NCI-H2029 (cell line): ENCODE measurements around the gene SH3TC1.
A peak's percentile ranks its signal among the peaks of the same experiment; 100 is the strongest.

Source experiments
- DNase-seq: peaks from one replicate; lab custom pipeline; 2025; lab: John Stamatoyannopoulos, UW

SH3TC1 gene

GRCh38 chr4:8199594-8200301, 658 bp downstream of the SH3TC1 start:
- no peak for DNase-seq

- DNase-seq: no peak
These were observed 1.3 kb downstream of the SH3TC1 start for GRCh38 chr4:8200302-8200975.

GRCh38 chr4:8201321-8201781, 2.3 kb downstream of the SH3TC1 start:
- no peak for DNase-seq

DNA sequence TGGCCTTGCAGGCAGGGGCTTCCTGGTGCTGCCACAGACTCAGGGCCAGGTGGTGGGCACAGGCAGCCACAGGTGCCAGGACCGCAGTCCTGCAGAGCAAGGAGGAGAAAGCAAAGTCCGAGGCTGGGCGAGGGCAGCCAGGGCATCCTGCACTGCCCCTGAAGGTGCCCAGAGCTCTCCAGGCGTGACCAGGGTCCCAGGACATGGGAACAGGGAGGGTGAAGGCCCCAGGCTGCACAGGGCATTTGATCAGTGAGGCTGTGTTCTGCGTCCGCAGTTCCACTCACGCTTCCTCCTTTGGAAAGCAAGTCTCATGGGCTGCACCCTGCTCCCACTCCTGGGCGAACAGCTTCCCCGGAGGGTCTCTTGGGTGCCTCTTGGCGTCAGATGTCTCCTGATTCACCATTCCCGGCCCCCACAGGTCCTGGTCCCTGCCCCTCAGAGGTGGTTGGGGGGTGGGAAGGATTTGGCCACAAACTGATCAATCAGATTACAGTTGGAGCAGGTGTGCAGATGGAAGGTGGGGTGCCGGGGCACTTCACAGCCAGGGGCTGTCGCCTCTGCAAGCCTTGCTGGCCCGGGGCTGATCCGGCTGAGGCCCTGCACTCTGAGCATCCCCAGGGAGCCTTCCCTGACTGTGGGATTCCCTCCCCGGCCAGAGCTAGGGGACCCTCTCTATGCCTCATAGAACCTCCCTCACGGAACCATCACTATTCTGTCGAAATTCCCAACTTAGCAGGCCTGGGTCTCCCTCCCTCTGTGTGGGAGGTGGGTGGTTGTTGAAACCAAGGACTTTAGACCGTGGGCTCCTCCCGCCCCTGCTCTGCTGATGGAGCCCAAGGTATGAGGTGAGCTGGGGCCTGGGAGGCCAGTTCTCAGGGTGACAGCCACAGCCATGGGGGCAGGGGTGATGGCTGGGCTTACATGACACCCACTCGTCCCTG, 3.3 kb downstream of the SH3TC1 start:
- DNase-seq: no peak

DNA sequence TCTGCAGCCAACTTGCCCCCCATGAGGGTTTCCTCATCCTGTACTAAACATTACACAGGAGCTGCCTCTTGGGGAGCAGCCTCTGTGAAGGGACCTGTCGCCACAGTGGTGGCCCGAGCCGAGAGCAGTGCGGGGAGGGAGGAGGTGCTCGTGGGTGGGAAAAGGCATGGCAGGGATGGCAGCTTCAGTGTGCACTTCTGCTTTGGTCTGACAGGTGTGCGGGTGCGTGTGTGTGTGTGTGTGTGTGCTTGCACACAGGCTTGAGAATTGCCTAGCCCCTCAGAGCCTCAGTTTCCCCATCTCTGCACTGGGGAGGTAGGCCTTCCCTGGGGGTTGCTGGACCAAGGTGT, 3.9 kb downstream of the SH3TC1 start:
- no peak for DNase-seq

GRCh38 chr4:8203817-8204216, 4.7 kb downstream of the SH3TC1 start:
- DNase-seq: no peak

GRCh38 chr4:8204576-8205227, 5.6 kb downstream of the SH3TC1 start:
- no peak for DNase-seq

DNA sequence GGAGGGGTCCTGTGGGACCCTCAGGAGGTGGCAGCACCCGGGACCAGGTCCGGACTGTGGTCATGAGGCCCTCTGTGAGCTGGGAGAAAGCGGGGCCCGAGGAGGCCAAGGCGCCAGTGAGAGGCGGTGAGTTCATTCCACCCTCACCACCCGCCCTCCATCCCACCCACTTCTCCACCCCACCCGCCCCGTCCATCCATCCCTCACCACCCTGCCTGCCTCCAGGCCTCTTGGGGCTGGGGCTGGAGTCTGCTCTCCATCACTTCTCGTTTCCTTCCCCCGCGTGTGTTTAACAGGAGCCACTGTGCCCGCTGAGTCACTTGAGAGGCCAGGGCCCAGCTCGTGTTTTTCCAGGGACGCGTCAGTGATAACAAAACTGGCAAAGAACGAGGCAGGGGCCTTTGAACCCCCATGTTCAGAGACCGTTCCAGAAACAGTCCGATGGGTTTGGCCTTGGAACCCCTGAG, 6.2 kb downstream of the SH3TC1 start:
- no peak for DNase-seq

DNA sequence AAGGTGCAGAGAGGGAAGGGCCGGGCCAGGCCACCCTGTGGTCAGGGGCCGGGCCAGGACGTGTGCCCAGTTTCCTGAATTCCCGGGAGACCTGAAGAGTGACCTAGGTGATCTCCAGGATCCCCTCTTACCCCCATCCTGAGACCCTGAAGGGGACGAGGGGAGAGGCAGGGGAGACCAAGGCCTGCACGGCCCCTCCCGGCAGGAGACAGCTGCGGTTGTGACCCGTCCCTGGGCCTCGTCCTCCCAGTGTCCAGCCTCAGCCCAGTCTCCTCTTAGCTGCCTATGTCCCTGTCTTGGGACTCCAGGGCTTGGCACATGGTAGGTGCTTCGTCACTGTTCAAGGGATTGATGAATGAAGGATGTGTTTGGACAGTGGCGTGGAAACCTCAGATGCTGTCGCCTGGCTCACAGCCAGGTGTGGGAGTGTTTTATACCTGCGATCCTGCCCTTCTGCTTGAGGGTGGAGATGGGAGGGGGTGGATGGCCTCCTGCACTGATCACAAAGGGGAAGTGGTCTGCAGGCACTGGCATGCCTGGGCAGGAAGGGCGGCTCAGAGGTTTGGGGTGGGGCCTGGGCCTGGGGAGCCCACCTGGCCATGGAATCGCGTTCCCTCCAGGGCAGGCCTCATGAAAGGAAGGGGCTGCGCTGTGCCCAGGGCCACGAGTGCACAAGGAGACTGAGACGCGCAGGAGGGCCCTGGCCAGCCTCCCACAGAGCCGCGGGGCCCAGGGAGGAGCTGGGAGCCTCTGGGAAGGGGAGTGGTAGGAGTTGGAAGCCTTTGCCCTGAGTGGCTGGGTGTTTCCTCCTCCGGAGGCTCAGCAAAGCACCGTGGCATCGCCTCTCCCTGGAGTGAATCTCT, 6.9 kb downstream of the SH3TC1 start:
- DNase-seq: peak; percentile 70

GRCh38 chr4:8207314-8207713, 8.2 kb downstream of the SH3TC1 start:
- DNase-seq: no peak

DNA sequence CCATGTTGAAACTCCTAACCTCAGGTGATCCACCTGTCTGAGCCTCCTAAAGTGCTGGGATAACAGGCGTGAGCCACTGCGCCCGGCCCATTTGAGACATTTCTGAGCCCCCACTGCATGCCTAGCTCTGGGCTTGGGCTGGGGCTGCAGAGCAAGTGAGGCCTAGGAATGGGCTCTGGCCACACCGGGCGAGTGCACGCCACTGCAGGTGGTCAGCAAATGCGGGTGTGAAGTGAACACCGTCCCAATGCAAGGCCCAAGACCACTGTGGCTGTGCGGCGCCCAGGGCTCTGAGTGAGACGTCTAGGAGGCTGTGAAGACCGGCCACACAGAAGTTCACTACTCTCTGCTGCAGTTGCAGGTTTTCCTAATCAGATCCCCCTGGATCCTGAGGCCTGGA, 9.5 kb downstream of the SH3TC1 start:
- no peak for DNase-seq

DNA sequence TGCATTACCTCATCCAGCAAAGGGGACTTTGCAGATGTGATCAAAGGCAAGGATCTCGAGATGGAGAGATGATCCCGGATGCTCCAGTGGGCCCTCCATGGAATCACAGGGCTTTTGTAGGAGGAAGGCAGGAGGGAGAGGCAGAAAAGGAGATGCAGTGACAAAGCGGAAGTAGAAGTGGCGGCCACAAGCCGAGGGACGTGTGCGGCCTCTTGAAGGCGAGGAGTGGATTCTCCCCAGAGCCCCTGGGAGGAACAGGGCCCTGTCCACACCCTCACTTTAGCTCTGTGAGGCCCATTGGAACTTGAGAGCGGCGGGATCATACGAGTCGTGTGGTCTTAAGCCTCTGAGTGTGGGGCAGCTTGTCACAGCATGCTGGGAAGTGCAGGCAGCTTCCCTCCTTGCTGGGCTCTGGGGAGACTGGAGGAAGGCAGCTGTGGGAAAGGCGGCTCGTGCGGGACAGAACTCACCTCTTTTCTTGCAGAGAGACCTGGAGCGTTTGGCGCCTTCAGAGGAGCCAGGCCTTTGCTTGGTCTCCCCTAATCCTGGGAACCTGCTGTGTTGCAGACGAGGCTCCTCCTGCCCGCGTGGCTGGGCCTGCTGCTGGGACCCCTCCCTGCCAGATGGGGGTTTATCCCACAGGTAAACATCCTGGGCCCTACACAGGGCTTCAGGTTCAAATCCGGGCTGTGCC, 10.2 kb downstream of the SH3TC1 start:
- no peak for DNase-seq

GRCh38 chr4:8210010-8210409, 10.9 kb downstream of the SH3TC1 start:
- no peak for DNase-seq

- DNase-seq: no peak
These were observed 11.5 kb downstream of the SH3TC1 start for GRCh38 chr4:8210616-8211015.

DNA sequence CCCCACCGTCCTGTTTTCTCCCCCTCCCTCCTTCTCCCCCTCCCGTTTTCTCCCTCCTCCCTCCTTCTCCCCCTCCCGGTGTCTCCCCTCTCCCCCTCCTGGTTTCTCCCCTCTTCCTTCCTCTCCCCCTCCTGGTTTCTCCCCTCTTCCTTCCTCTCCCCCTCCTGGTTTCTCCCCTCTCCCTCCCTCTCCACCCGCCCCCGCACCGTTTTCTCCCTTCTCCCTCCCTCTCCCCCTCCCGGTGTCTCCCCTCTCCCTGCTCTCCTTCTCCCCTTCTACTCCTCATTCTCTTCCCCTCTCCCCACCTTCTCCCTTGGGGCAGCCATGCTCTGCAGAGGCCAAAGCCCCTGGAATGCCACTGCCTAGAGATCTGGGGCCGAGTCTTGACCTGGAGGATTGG, 12.2 kb downstream of the SH3TC1 start:
- no peak for DNase-seq

DNA sequence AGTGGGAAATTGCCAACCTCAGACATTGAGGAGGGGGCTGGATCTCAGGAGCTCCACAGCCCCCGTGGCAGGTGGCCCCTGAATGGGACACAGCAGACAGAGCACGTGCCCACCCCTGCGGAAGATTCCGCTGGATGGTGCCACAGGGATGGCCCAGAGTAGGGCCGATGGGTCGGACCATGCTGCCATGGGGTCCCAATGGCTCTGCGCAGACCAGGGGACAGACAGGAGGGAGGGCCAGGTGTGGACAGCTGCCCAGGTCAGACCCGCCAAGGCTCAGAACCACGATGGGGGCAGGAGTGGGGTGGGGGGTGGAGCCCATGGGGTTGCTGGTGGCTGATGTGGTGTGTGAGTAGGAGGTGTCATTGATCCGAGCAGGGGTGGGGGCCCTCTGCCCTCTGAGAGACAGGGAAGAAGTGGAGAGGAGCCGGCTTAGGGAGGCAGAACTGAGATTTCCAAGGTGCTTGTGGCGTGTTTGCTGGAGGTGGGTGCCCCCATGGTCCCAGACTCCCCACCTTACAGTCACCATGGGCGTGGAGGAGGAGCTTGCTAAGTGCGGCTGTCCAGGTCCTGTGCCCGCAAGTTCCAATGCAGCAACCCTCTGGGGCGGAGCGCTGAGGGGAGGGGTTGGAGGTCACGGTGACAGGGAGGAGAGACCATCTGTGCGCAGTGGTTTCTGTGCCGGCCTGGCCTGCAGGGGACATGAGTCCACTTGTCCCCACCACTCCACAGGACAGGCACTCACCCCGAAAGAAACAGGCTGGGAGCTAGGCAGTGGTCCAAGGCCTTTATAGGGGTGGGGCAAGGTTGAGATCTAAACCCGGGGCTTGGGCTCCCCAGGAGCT, 12.9 kb downstream of the SH3TC1 start:
- DNase-seq: no peak

- DNase-seq: no peak
These were observed 13.5 kb downstream of the SH3TC1 start for GRCh38 chr4:8212622-8213021.

DNA sequence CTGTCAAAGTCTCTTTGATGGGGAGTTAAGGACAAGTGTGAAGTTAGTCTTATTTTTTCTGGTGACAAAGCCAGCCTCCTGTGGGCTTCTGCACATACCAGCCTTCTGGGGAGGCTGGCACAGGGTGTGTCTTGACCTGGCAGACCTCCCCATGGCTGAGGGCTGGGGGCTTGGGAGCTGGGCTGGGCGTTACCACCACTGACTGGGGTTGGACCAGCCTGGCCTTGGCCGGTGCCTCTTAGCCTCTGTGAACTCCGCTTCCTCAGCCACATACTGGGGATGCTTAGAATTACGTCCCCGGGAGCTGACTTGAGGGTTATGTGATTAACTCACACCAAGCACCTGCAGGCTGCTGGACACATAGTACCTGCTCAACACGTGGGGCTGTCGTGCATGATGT, 14.0 kb downstream of the SH3TC1 start:
- no peak for DNase-seq

DNA sequence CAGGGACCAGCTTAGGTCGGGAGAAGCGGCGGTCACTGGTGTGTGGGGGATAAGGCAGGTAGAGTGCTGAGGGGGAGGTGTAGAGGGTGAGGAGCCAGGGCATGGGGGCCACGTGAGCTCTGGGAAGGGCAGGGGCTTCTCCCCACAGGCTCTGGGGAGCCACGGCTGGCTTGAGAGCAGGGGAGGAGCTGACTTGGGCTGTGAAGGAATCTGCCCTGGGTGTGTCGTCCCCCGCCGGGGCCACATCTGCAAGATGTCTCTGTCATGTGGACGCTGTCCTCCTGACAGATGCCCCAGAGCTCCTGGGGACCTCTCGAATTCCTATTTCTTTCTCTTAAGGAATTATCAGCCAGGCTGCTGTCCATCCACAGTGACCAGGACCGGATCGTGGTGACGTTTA, 15.0 kb downstream of the SH3TC1 start:
- DNase-seq: no peak

DNA sequence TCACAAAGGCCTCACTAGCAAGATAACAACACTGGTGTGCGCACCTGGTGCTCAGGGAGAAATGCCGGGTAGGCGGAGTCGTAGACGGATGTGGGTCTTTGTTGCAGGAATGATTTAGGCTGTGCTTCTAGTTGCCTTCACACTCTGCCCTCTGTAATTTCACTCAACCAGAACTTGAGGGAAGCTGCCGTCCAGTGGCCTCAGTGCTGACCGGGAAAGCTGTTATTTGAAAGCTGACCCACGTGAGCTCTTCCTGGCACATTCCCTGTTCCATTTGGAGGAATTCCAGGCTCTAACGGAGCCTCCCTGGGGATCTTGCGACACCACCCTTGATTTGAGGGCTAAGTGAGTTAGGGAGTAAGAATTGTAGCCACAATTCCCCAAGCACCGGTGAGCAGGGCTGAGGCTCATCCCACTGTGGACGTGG, 15.9 kb downstream of the SH3TC1 start:
- peak; percentile 66 for DNase-seq
